Measurements from ENCODE around the gene RAVER1. TPM values are rescaled to one million over a fixed set of nuclear protein-coding genes. Genes with fewer than 3 reads are reported as not detected.
A peak's percentile ranks its signal among the peaks of the same experiment; 100 is the strongest.

The RAVER1 gene
- total and polyA plus RNA-seq, 2 donors (not counting 1 experiment from before 2014, with no cell fraction given), result 2.3 to 5.6 TPM

GRCh38 chr19:10289167-10289835 lies 44.0 kb downstream of the RAVER1 start:
- DNase-seq (ENCODE audit: low read depth in 2 of 2), result peak in 1 of 2 donors; percentile 33
- TF ChIP-seq EZH2 (IDR thresholded peaks at IDR 0.05; ENCODE audit: low read length, missing control alignments) (peak; percentile 56), CTCF (conservative IDR thresholded peaks at IDR 0.05 in 1 of 2, IDR thresholded peaks at IDR 0.05 in 1 of 2; ENCODE audit: low read depth in 1 of 2, low read length in 2 of 2) (no peak)
- peaks cover 10% of the 10 kb centered on the region for H3K4me1 ChIP-seq (ENCODE audit: control insufficient read depth, extremely low read depth, insufficient read depth, low read length)

GRCh38 chr19:10288662-10289166 lies 44.6 kb downstream of the RAVER1 start:
- H3K36me3 ChIP-seq (ENCODE audit: control insufficient read depth, insufficient read depth, low read length), result no peaks in the 10 kb centered on the region
- no peak overlapping the region for H3K4me2 ChIP-seq (ENCODE audit: extremely low read depth, insufficient read depth, low read length)
- no peak overlapping the region for H3K9ac ChIP-seq (ENCODE audit: insufficient read depth, low read length)
- peaks cover 35% of the 10 kb centered on the region for H3K27me3 ChIP-seq (ENCODE audit: control insufficient read depth, insufficient read depth, low read length)
- peak overlapping the region in 2 of 4 experiments; percentile 7 to 57 for H3K4me3 ChIP-seq (replicated peaks in 1 of 4; ENCODE audit: control extremely low read depth in 1 of 4, insufficient read depth in 1 of 4, low read depth in 3 of 4, low read length in 4 of 4)
- H2AFZ ChIP-seq (ENCODE audit: low read length), result no peak overlapping the region
- TF ChIP-seq EZH2 (IDR thresholded peaks at IDR 0.05; ENCODE audit: low read length, missing control alignments), result no peak
- TF ChIP-seq CTCF (conservative IDR thresholded peaks at IDR 0.05 in 1 of 2, IDR thresholded peaks at IDR 0.05 in 1 of 2; ENCODE audit: low read depth in 1 of 2, low read length in 2 of 2), result no peak
- peak in 1 of 2 donors; percentile 49 for DNase-seq (ENCODE audit: low read depth in 2 of 2)
- H4K20me1 ChIP-seq (ENCODE audit: control insufficient read depth, extremely low read depth, insufficient read depth, low read length), result no peaks in the 10 kb centered on the region
- no peaks in the 10 kb centered on the region for H3K79me2 ChIP-seq (ENCODE audit: control insufficient read depth, insufficient read depth, low read length)
- peaks cover 10% of the 10 kb centered on the region for H3K4me1 ChIP-seq (ENCODE audit: control insufficient read depth, extremely low read depth, insufficient read depth, low read length)
- no peaks in the 10 kb centered on the region for H3K9me3 ChIP-seq (ENCODE audit: control insufficient read depth, insufficient read depth, low read depth, low read length)
- no peak overlapping the region for H3K27ac ChIP-seq (ENCODE audit: insufficient read depth, low read length)

More at GRCh38 chr19:10289167-10289835, 44.0 kb downstream of the RAVER1 start:
- Histone ChIP-seq H3K9me3 (ENCODE audit: control insufficient read depth, insufficient read depth, low read depth, low read length) (no peaks in the 10 kb centered on the region), H2AFZ (ENCODE audit: low read length) (peak overlapping the region; percentile 12), H3K9ac (ENCODE audit: insufficient read depth, low read length) (no peak overlapping the region), H3K36me3 (ENCODE audit: control insufficient read depth, insufficient read depth, low read length) (no peaks in the 10 kb centered on the region), H3K4me2 (ENCODE audit: extremely low read depth, insufficient read depth, low read length) (peak overlapping the region; percentile 69), H4K20me1 (ENCODE audit: control insufficient read depth, extremely low read depth, insufficient read depth, low read length) (no peaks in the 10 kb centered on the region), H3K79me2 (ENCODE audit: control insufficient read depth, insufficient read depth, low read length) (no peaks in the 10 kb centered on the region), H3K27ac (ENCODE audit: insufficient read depth, low read length) (no peak overlapping the region), H3K4me3 (replicated peaks in 1 of 4; ENCODE audit: control extremely low read depth in 1 of 4, insufficient read depth in 1 of 4, low read depth in 3 of 4, low read length in 4 of 4) (peak overlapping the region; percentile 1 to 57 (median 21)), H3K27me3 (ENCODE audit: control insufficient read depth, insufficient read depth, low read length) (peaks cover 41% of the 10 kb centered on the region)

- no peak within 1 kb of the TSS for H2AFZ ChIP-seq (ENCODE audit: low read length)
- H3K36me3 ChIP-seq (ENCODE audit: control insufficient read depth, insufficient read depth, low read length), result no peaks in the 10 kb centered on the region
- H3K9me3 ChIP-seq (ENCODE audit: control insufficient read depth, insufficient read depth, low read depth, low read length), result no peaks in the 10 kb centered on the region
- no peaks in the 10 kb centered on the region for H4K20me1 ChIP-seq (ENCODE audit: control insufficient read depth, extremely low read depth, insufficient read depth, low read length)
- H3K27me3 ChIP-seq (ENCODE audit: control insufficient read depth, insufficient read depth, low read length), result peaks cover 24% of the 10 kb centered on the region
- H3K4me3 ChIP-seq (replicated peaks in 1 of 4; ENCODE audit: control extremely low read depth in 1 of 4, insufficient read depth in 1 of 4, low read depth in 3 of 4, low read length in 4 of 4), result no peak within 1 kb of the TSS
- TF ChIP-seq EZH2 (IDR thresholded peaks at IDR 0.05; ENCODE audit: low read length, missing control alignments) (no peak), CTCF (conservative IDR thresholded peaks at IDR 0.05 in 1 of 2, IDR thresholded peaks at IDR 0.05 in 1 of 2; ENCODE audit: low read depth in 1 of 2, low read length in 2 of 2) (no peak)
- H3K4me2 ChIP-seq (ENCODE audit: extremely low read depth, insufficient read depth, low read length), result peak within 1 kb of the TSS; percentile 25
- H3K4me1 ChIP-seq (ENCODE audit: control insufficient read depth, extremely low read depth, insufficient read depth, low read length), result peaks cover 10% of the 10 kb centered on the region
- peak in 1 of 2 donors; percentile 83 for DNase-seq (ENCODE audit: low read depth in 2 of 2)
- no peak within 1 kb of the TSS for H3K9ac ChIP-seq (ENCODE audit: insufficient read depth, low read length)
- no peaks in the 10 kb centered on the region for H3K79me2 ChIP-seq (ENCODE audit: control insufficient read depth, insufficient read depth, low read length)
- no peak within 1 kb of the TSS for H3K27ac ChIP-seq (ENCODE audit: insufficient read depth, low read length)
Measured at GRCh38 chr19:10286803-10287737, 46.3 kb downstream of the RAVER1 start, which contains the start of gene ICAM4. ICAM4 (plus strand) TSS chr19:10286955; CDS start chr19:10287013, 58 bp downstream.
